Erythroblast (primary cell): ENCODE measurements around the gene CCDC88B.

Experiments
- GATA1 ChIP-seq: IDR thresholded peaks from 2 replicates; pipeline ENCODE4 v1.6.1; 2011; ENCODE audit warnings: low read depth, mild to moderate bottlenecking, control low read depth, low read length, moderate library complexity
- POLR2A ChIP-seq: IDR thresholded peaks from 2 replicates; pipeline ENCODE4 v1.6.1; 2011; ENCODE audit warnings: mild to moderate bottlenecking, low read length

GRCh38 chr11:64321026-64321425 is 19.0 kb upstream of the CCDC88B start:
- TF ChIP-seq POLR2A (no peak), GATA1 (no peak)
